Activated gamma-delta T cell treated with Interleukin-2 at 50 U/mL for 16 hours (primary cell): ENCODE measurements around the gene BAG3.
"Not testable (repeated sequence)": the region's sequence is repeated elsewhere in the genome, so short reads cannot be mapped to it uniquely, and the experiment has no call there.

Experiments
- DNase-seq: peaks from one replicate; pipeline ENCODE4 v3.0.0-alpha.2; 2020

Gene BAG3

GRCh38 chr10:119694608-119695007 lies 43.4 kb downstream of the BAG3 start:
- no peak for DNase-seq

GRCh38 chr10:119700321-119700954 lies 49.3 kb downstream of the BAG3 start:
- no peak for DNase-seq

- no peak for DNase-seq
These were observed 50.7 kb downstream of the BAG3 start for GRCh38 chr10:119701861-119702260.

GRCh38 chr10:119702583-119702982 lies 51.4 kb downstream of the BAG3 start:
- DNase-seq, result no peak

GRCh38 chr10:119703903-119704508 lies 52.8 kb downstream of the BAG3 start:
- no peak for DNase-seq

GRCh38 chr10:119705434-119705831 lies 54.3 kb downstream of the BAG3 start:
- DNase-seq, result no peak

- no peak for DNase-seq
These were observed 55.5 kb downstream of the BAG3 start for GRCh38 chr10:119706521-119707278.

- not testable (repeated sequence) for DNase-seq
These were observed 56.2 kb downstream of the BAG3 start for GRCh38 chr10:119707331-119707730.

- not testable (repeated sequence) for DNase-seq
These were observed 59.8 kb downstream of the BAG3 start for GRCh38 chr10:119710935-119711334.

GRCh38 chr10:119713744-119714483 lies 62.7 kb downstream of the BAG3 start:
- DNase-seq, result no peak

- no peak for DNase-seq
These were observed 63.3 kb downstream of the BAG3 start for GRCh38 chr10:119714484-119714816.

GRCh38 chr10:119715628-119716505 lies 64.7 kb downstream of the BAG3 start:
- no peak for DNase-seq

- no peak for DNase-seq
These were observed 72.0 kb downstream of the BAG3 start for GRCh38 chr10:119723161-119723560.

GRCh38 chr10:119723624-119724023 lies 72.4 kb downstream of the BAG3 start:
- no peak for DNase-seq

GRCh38 chr10:119724593-119725516 lies 73.7 kb downstream of the BAG3 start:
- DNase-seq, result no peak

GRCh38 chr10:119725517-119725827 lies 74.3 kb downstream of the BAG3 start:
- no peak for DNase-seq

GRCh38 chr10:119725828-119726675 lies 74.9 kb downstream of the BAG3 start, which contains the start of gene INPP5F:
TSS of gene INPP5F (plus strand) at chr10:119726050. CDS start at chr10:119726263, 213 bp downstream.
- peak; percentile 99 for DNase-seq

- no peak for DNase-seq
These were observed 75.6 kb downstream of the BAG3 start for GRCh38 chr10:119726676-119727261.
